ENCODE data around the gene P2RY13.

P2RY13 gene

GRCh38 chr3:151297429-151297828 is 31.9 kb downstream of the P2RY13 start:
- DNase-seq (ENCODE audit: low read depth), result no peak
- no peak for TF ChIP-seq CTCF (conservative IDR thresholded peaks at IDR 0.05; ENCODE audit: low read length)
- H3K4me3 ChIP-seq (ENCODE audit: low read length), result no peak overlapping the region

- no peak for DNase-seq (ENCODE audit: low read depth)
- no peak overlapping the region for H3K4me3 ChIP-seq (ENCODE audit: low read length)
- TF ChIP-seq CTCF (conservative IDR thresholded peaks at IDR 0.05; ENCODE audit: low read length), result no peak
Observed at GRCh38 chr3:151296226-151296625, 33.1 kb downstream of the P2RY13 start.

GRCh38 chr3:151293127-151293526 is 36.2 kb downstream of the P2RY13 start:
- no peak overlapping the region for H3K4me3 ChIP-seq (ENCODE audit: low read length)
- no peak for TF ChIP-seq CTCF (conservative IDR thresholded peaks at IDR 0.05; ENCODE audit: low read length)
- DNase-seq (ENCODE audit: low read depth), result no peak

- DNase-seq (ENCODE audit: low read depth), result peak; percentile 55
- H3K4me3 ChIP-seq (ENCODE audit: low read length), result no peak overlapping the region
- TF ChIP-seq CTCF (conservative IDR thresholded peaks at IDR 0.05; ENCODE audit: low read length), result peak; percentile 82
Observed at GRCh38 chr3:151290673-151291072, 38.7 kb downstream of the P2RY13 start.

- no peak overlapping the region for H3K4me3 ChIP-seq (ENCODE audit: low read length)
- no peak for TF ChIP-seq CTCF (conservative IDR thresholded peaks at IDR 0.05; ENCODE audit: low read length)
- DNase-seq (ENCODE audit: low read depth), result no peak
Observed at GRCh38 chr3:151289445-151289844, 39.9 kb downstream of the P2RY13 start.

GRCh38 chr3:151285940-151286339 is 43.4 kb downstream of the P2RY13 start:
- no peak for TF ChIP-seq CTCF (conservative IDR thresholded peaks at IDR 0.05; ENCODE audit: low read length)
- no peak overlapping the region for H3K4me3 ChIP-seq (ENCODE audit: low read length)
- no peak for DNase-seq (ENCODE audit: low read depth)

- no peak for TF ChIP-seq CTCF (conservative IDR thresholded peaks at IDR 0.05; ENCODE audit: low read length)
- no peak overlapping the region for H3K4me3 ChIP-seq (ENCODE audit: low read length)
- peak; percentile 15 for DNase-seq (ENCODE audit: low read depth)
Observed at GRCh38 chr3:151283907-151284461, 45.4 kb downstream of the P2RY13 start.
